Right lobe of liver (tissue), 6 donors: Measurements from ENCODE around the gene UAP1L1. TPM values are rescaled to one million over a fixed set of nuclear protein-coding genes. Genes with fewer than 3 reads are reported as not detected.

Experiments used
- ATAC-seq, 4 donors: fragments of 200-7000 bp; cut with Tn5 transposase; one replicate each; pipeline ENCODE4 v1.9.1; 2020; ENCODE audit warnings: mild to moderate bottlenecking in 4 of 4, moderate library complexity in 4 of 4
- DNase-seq, 3 donors: peaks; one replicate each; pipeline ENCODE4 v3.0.0-alpha.2; 2020
- H3K27ac ChIP-seq, 3 donors: fragments of 200-600 bp; one replicate each; pipeline ENCODE4 v1.8.0; 2022
- H3K27me3 ChIP-seq, 2 donors: fragments of 200-600 bp; one replicate each; pipeline ENCODE4 v1.8.0; 2022
- H3K36me3 ChIP-seq, 4 donors: fragments of 200-600 bp; sonication (generic) in 1 of 4; one replicate each; pipeline versions ENCODE4 v1.5.1 to v1.8.0; 2017 to 2022; ENCODE audit warnings: control low read depth in 1 of 4
- H3K4me1 ChIP-seq, 4 donors: fragments of 200-600 bp; sonication (generic) in 1 of 4; one replicate each; pipeline versions ENCODE4 v1.5.1 to v1.8.0; 2017 to 2022; ENCODE audit warnings: control low read depth in 1 of 4
- H3K4me3 ChIP-seq, 3 donors: fragments of 200-600 bp; one replicate each; pipeline ENCODE4 v1.8.0; 2022
- H3K9me3 ChIP-seq, 4 donors: fragments of 200-600 bp; sonication (generic) in 1 of 4; one replicate each; pipeline versions ENCODE4 v1.5.1 to v1.8.0; 2017 to 2022; ENCODE audit warnings: control low read depth in 1 of 4
- POLR2A ChIP-seq: fragments of 450-650 bp; IDR thresholded peaks from one replicate; pipeline ENCODE4 v1.6.1; 2017; ENCODE audit warnings: antibody characterized with exemption, mild to moderate bottlenecking
- WGBS: methylation state at CpG from one replicate; pipeline ENCODE4 v1.1.6; 2018; ENCODE audit warnings: low coverage, low lambda C conversion rate; ENCODE audit not compliant: insufficient coverage; ENCODE audit errors: missing lambda C conversion rate; 5-methylcytosine and 5-hydroxymethylcytosine counted together
- intact Hi-C, 2 donors: fragments of 100-400 bp; cut with DNase I; formaldehyde crosslinking; loops; one replicate each; pipeline versions ENCODE4 v1.11.2 to v1.14.1; 2022
- total RNA-seq, 6 experiments: library from RNA; depleted of rRNA in 2 of 6; stranded (reverse); fragments of >200 nt in 2 of 6; fragmentation: NEBNext Ultra II Directional in 3 of 6; extraction: Animal tissue kit (Norgen Biotek cat#: 25700) in 3 of 6; gene quantifications; one replicate each; pipeline versions ENCODE4 v1.1.0 to v1.2.4, GENCODE V29; 2016 to 2023
- TF ChIP-seq, protein P1 (sequence below), 4 donors: fragments of 200-600 bp in 3 of 4; fragments of 450-650 bp in 1 of 4; IDR thresholded peaks; one replicate each; pipeline versions ENCODE4 v1.5.1 to v1.8.0; 2016 to 2022; ENCODE audit warnings: antibody characterized with exemption in 4 of 4, mild to moderate bottlenecking in 2 of 4
- donor health status: DM: no; HTN: yes; CAD: no.
- donor health status: DM: no; HTN: no; CAD: no.
- donor health status: DM: no; HTN: no; CAD: no.
- donor health status: DM: no; HTN: yes; CAD: no.
- donor health status: DM: no; HTN: yes; CAD: no.

UAP1L1 gene
- total RNA-seq, 6 experiments from 2014 or later = 1.3 to 4.9 (median 1.9) TPM

DNA sequence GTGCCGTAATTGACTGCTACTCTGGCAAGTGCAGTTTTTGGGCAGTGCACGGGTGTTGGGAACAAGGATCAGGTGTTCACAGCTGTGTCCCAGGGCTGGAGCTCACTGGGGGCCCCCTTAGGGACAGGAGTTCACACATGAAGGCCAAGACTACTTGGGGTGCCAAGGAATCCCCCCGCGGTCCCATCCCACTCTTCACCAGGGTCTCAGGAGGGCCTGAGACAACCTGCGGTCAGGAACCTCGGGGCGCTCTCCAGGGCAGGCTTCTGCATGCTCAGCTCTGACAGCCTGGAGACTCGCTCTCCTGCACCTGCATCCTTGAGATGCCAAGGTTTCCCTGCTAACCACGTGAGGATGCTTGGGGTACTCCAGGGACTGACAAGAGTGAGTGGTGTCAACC, 7.2 kb downstream of the UAP1L1 start:
- intact Hi-C loops = no loop called here
- no peaks in the 10 kb centered on the region for H3K27me3 ChIP-seq
- 43% methylated on average over 2 of the region's 9 CpGs for WGBS
- H3K36me3 ChIP-seq = peaks cover 0 to 4% (median 0%) of the 10 kb centered on the region in 4 donors
- TF ChIP-seq POLR2A = no peak
- TF ChIP-seq, protein P1, sequence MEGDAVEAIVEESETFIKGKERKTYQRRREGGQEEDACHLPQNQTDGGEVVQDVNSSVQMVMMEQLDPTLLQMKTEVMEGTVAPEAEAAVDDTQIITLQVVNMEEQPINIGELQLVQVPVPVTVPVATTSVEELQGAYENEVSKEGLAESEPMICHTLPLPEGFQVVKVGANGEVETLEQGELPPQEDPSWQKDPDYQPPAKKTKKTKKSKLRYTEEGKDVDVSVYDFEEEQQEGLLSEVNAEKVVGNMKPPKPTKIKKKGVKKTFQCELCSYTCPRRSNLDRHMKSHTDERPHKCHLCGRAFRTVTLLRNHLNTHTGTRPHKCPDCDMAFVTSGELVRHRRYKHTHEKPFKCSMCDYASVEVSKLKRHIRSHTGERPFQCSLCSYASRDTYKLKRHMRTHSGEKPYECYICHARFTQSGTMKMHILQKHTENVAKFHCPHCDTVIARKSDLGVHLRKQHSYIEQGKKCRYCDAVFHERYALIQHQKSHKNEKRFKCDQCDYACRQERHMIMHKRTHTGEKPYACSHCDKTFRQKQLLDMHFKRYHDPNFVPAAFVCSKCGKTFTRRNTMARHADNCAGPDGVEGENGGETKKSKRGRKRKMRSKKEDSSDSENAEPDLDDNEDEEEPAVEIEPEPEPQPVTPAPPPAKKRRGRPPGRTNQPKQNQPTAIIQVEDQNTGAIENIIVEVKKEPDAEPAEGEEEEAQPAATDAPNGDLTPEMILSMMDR (IDR thresholded peaks at IDR 0.05) = no peak
- DNase-seq (no peak), ATAC-seq (no peak)
- no peaks in the 10 kb centered on the region for H3K9me3 ChIP-seq
- H3K4me3 ChIP-seq = no peak overlapping the region
- H3K4me1 ChIP-seq = peaks cover 0 to 14% (median 8%) of the 10 kb centered on the region in 4 donors
- no peak overlapping the region for H3K27ac ChIP-seq

DNA sequence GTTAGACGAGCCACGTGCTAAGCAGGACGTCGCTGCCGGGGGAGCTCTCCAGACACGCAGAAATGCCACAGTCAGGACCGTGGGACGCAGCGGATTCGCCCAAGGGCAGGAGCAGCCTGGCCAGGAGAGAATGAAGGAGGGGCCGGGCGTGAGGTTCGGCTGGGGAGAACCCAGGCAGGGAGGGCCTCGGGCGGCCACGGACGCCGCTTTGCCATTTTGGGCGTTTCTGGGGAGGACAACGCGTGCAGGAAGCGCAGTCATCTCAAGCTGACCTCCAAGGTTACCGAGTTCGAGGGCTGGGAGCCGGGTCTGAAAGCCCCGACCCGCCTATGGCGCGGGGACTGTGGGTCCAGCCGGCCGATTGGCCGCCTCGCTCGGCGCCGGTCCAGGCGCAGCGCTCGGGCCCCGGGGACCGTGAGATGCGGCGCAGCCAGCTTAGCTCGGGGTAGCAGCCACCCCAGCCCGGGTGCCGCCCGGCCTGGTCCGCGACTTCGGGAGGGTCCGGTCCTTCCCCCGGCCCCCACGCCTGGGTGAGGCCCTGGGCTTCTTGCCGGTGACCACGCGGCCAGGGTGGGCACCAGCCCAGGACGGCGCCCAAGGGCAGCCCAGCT, 8.7 kb downstream of the UAP1L1 start:
- Histone ChIP-seq H3K27me3 (no peaks in the 10 kb centered on the region), H3K27ac (peak overlapping the region; percentile 42 to 80 (median 61)), H3K9me3 (no peaks in the 10 kb centered on the region), H3K36me3 (peaks cover 0 to 2% (median 0%) of the 10 kb centered on the region in 4 donors), H3K4me3 (peak overlapping the region; percentile 67 to 82 (median 73)), H3K4me1 (peaks cover 0 to 14% (median 8%) of the 10 kb centered on the region in 4 donors)
- ATAC-seq = peak in 3 of 4 donors; percentile 1 to 10 (median 4)
- intact Hi-C loops = no loop called here
- DNase-seq = peak in 2 of 3 donors; percentile 54 to 57
- WGBS = 13% methylated on average over 12 of the region's 58 CpGs
- no peak for TF ChIP-seq POLR2A
- TF ChIP-seq, protein P1 (IDR thresholded peaks at IDR 0.05) = no peak

DNA sequence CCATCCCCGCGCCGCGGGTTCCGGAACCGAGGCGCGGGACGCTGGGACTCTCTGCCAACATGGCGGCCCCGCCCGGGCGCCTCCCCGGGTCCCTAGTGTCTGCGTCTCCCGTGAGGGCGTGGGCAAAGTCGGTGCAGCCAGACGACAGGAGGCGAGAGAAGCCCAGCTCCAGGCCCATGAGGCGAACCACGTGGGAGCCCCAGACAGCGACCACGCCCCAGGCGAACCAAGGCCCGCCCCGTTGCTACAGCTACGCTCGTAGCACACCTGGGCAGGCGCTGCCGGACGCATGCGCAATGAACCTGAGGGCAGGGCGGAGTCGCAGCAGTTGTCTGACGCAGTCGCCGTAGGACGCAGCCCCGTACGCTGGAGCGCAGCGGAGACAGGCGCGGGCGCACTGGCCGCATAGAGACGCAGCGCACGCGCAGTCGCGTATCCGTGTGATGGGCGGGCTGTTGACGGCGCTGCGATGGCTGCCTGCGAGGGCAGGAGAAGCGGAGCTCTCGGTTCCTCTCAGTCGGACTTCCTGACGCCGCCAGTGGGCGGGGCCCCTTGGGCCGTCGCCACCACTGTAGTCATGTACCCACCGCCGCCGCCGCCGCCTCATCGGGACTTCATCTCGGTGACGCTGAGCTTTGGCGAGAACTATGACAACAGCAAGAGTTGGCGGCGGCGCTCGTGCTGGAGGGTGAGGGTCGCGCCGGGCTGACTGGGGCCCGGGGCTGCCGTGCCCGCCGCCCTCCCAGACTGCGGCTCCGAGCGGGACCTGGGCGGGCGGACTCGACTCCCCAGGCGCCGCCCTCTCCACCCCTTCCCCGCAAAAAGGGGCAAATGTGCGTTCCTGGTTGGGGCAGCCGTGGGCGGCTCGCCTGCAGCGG, 9.5 kb downstream of the UAP1L1 start, which contains the start of gene MAN1B1:
MAN1B1 (plus strand) TSS at position 455 of the 878 bp plus-strand sequence; CDS start at position 470, 15 bp downstream.
- peak within 1 kb of the TSS; percentile 61 to 80 (median 76) for H3K27ac ChIP-seq
- ATAC-seq (peak; percentile 92 to 95 (median 94)), DNase-seq (peak; percentile 100)
- H3K4me1 ChIP-seq = peaks cover 0 to 14% (median 8%) of the 10 kb centered on the region in 4 donors
- WGBS = 0% methylated on average over 16 of the region's 101 CpGs
- peak within 1 kb of the TSS; percentile 67 to 82 (median 73) for H3K4me3 ChIP-seq
- intact Hi-C loops = no loop called here
- peak; percentile 74 for TF ChIP-seq POLR2A
- TF ChIP-seq, protein P1 (IDR thresholded peaks at IDR 0.05) = no peak
- H3K9me3 ChIP-seq = no peaks in the 10 kb centered on the region
- H3K36me3 ChIP-seq = peaks cover 0 to 2% (median 0%) of the 10 kb centered on the region in 4 donors
- H3K27me3 ChIP-seq = no peaks in the 10 kb centered on the region

DNA sequence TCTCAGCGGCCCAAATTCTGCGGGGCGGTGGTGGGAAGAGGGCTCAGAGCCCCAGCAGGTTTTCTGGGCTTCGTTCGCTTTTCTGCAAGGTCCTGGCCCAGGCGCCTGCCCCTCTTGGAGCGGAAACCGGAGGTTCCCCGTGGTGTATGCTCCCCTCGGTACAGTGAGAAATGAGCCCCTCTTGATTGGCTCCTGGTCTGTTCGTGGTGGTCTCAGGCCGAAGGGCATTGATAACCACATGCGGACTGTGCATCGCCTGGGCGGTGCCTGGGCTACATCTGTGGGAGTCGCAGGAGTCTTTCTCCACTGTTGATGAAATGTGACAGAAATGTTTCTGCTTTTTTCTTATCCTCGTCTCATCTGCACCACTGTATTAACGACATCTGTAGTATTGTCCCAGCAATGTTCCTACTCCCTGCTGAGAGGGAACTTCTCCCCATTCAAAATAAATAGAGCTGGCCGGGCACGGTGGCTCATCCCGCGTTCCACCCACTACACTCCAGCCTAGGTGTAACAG, 10.2 kb downstream of the UAP1L1 start:
- Histone ChIP-seq H3K36me3 (peaks cover 0 to 2% (median 0%) of the 10 kb centered on the region in 4 donors), H3K27ac (peak overlapping the region; percentile 19 to 76 (median 49)), H3K9me3 (no peaks in the 10 kb centered on the region), H3K4me1 (peaks cover 0 to 14% (median 8%) of the 10 kb centered on the region in 4 donors), H3K27me3 (no peaks in the 10 kb centered on the region), H3K4me3 (peak overlapping the region; percentile 62 to 82 (median 73))
- no peak for TF ChIP-seq POLR2A
- TF ChIP-seq, protein P1 (IDR thresholded peaks at IDR 0.05) = no peak
- WGBS = 26% methylated on average over 15 of the region's 22 CpGs
- ATAC-seq (no peak), DNase-seq (no peak)
- intact Hi-C loops = no loop called here
